ENCODE data around the gene RBM22.

RBM22 gene

DNA sequence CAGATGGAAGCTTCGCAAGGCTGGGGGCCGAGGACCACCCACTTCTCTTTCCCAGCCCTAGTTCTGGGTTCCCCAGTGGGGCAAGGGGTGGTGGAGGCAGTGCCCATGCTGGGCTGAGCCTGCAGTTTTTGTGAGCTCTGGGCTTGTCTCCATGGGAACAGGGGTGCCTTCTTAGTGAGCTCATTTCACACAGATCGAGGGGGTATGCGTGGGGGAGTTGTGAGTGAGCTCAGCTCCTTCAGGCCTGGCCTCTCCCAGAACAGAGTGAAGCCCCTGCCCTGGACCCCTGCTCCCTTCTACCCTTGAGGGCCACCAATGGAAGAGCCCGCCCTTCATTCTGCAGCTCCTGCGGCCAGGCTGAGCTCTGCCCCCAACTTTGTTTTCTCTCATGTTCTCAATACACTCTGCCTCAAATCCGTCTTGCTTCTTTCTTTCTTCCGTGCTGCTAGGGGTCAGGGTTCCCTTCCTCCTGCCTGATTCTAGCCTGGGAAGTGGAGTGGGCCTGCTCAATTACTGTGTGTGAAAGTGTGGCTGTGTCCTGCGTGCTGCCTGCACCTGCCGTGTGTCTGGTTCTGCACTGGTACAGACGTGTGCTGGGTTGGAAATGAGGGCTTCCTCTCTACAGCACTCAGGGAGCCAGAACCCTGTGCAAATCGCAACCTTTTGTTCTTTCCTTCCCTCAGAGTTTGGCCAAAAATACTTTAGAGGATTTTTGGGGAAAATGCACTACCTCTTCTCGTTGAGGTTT is 48.8 kb downstream of the RBM22 start:
- no peak for DNase-seq (ENCODE audit: low spot score)

DNA sequence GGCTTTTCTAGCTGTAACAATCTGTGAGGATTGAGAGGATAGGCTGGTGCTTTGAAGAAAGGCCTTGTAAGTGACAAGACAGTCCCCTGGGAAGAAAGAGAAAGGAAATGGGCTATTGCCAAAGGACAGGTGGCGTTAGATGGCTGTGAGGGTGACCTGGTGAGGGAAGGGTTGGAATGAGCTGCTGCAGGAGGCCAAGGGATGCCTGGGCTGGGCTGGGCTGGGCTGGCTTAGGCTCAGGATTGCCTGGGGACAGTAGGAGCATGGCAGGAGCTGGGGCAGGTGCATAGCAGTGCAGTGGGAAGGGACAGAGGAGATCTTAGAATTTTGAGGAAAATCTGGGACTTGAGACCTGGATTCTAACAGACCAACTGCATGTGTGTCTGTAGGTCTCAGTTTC is 49.5 kb downstream of the RBM22 start:
- no peak for DNase-seq (ENCODE audit: low spot score)

DNA sequence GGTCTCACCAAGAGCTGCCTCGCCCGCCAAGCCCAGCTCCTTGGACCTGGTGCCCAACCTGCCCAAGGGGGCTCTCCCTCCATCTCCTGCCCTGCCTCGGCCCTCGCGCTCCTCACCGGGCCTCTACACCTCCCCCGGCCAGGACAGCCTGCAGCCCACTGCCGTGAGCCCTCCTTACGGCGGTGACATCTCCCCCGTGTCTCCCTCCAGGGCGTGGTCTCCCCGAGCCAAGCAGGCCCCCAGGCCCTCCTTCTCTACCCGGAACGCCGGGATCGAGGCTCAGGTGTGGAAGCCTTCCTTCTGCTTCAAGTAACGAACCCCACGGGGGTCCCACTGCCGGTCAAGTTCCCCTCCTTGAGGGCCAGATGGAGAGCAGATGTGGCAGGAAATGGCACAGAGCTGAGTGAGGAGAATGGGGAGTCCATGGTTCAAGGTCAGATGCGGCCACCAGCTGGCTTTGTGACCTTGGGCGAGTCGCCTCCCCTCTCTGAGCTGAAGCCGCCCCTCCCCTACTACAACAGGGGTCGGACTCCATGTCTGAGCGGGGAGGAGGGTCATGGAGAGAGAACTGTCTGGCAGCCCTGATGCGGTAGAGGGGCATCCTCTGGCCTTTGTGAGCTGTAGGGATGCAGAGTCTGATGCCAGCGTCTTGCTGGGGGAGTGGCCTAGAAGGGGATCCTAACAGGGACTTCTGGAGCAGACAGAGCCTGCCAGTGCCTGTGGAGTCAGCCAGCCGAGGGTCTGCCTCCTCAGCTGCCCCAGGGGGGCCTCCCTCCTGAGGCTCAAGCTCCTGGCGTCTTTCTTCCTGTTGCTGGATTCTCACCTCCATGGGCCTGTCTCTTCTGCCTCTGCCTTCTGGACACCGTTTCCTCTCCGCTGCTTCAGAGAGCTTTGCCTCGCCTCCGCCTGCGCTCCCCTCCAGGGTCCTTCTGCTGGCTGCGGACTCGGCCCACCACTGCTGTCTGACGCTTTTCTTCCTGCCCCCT is 50.5 kb downstream of the RBM22 start:
- DNase-seq (ENCODE audit: low spot score): no peak

DNA sequence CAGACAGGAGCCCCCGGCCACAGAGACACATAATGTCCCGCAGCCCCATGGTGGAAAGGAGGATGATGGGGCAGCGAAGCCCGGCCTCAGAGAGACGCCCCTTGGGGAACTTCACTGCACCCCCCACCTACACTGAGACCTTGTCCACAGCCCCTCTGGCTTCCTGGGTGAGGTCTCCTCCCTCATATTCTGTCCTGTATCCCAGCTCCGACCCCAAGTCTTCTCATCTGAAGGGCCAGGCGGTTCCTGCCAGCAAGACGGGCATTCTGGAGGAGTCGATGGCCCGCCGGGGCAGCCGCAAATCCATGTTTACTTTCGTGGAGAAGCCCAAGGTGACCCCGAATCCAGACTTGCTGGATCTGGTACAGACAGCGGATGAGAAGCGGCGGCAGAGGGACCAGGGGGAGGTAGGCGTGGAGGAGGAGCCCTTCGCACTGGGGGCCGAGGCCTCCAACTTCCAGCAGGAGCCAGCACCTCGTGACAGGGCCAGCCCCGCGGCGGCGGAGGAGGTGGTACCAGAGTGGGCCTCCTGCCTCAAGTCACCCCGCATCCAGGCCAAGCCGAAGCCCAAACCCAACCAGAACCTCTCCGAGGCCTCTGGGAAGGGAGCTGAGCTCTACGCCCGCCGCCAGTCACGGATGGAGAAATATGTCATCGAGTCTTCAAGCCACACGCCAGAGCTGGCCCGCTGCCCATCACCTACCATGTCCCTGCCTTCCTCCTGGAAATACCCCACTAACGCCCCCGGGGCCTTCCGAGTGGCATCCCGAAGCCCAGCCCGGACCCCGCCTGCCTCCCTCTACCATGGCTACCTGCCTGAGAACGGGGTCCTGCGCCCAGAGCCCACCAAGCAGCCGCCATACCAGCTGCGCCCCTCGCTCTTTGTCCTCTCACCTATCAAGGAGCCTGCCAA is 51.5 kb downstream of the RBM22 start:
- no peak for DNase-seq (ENCODE audit: low spot score)

DNA sequence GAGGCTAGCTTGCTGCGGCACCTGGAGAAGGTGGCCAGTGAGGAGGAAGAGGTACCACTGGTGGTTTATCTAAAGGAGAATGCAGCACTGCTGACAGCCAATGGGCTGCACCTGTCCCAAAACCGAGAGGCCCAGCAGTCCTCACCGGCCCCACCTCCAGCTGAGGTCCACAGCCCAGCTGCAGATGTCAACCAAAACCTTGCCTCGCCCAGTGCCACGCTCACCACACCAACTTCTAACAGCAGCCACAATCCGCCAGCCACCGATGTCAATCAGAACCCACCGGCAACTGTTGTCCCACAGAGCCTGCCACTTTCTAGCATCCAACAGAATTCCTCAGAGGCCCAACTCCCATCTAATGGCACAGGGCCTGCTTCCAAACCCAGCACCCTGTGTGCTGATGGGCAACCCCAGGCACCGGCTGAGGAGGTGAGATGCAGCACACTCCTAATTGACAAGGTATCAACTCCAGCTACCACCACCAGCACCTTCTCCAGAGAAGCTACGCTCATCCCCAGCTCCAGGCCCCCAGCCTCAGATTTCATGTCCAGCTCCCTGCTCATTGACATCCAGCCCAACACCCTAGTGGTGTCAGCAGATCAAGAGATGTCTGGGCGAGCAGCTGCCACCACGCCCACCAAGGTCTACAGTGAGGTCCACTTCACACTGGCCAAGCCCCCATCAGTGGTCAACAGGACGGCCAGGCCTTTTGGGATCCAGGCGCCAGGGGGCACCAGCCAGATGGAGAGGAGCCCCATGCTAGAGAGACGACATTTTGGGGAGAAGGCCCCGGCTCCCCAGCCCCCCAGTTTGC is 52.4 kb downstream of the RBM22 start:
- no peak for DNase-seq (ENCODE audit: low spot score)

DNA sequence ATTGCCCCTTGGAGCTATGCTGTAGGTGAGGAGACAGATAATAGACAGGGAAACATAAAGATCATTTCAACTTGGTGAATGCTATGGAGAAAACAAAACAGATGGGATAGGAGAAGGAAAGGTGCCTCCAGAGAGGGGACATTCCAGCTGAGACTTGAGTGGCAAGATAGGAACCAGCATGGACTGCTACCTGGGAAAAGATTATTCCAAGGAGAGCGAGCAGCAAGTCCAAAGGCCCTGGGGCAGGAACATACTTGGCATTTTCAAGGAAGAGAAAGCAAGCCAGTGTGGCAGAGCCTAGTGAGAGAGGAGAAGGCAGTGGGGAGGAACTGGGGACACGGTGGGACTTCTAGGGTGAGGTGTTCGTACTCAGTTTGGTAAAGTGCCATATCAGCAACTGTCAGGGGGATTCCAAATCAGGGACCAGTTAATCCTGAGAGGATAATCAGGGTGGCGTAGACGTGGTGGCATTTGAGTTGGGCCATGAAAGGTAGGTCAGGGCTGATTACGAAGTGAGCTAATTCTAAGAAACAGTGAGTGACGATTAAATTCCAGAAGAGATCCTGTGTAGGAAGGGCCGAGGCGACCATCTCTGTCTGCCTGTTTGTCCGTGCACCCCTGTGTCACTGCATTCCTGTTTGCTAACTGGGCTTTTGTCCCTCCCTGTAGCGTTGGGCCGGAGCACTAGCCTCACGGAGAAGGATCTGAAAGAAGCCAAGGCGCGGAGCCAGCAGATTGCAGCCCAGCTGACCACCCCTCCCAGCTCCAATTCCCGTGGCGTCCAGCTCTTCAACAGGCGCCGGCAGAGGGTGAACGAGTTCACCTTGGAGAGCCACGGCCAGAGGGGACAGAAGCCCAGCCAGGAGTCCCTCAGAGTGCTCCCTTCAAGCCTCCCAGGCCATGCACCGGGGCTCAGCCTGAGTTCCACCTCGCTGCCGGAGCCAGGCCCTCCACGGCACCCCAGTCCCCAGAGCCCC is 53.3 kb downstream of the RBM22 start:
- no peak for DNase-seq (ENCODE audit: low spot score)

DNA sequence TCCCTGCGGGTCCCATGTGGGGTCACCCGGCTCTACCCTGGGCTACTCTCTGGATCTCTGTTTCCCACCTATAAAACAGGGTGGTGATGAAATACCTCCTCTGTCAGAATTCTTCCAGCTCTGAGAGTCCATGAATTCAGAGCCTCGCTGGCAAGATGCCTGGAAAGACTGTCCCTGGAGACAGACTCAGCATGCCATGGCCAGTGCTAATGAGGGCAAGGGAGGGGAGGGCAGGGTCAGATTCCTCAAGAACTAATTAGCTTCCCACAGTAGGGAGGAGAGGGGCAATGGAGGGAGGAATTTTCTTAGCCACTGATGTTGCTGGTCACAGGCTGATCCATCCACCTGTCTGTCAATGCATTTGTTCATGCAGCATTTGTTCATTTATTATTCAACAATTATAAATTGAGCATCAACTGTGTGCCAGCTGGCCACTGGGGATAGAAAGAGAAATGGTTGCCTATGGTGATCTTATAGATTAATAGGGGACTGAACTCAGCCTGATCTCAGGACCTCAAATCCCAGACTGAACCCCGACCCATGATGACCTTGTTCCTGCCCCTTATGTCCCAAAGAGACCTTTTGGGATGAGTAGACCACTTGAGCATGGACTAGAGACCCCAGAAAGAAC is 55.7 kb downstream of the RBM22 start:
- DNase-seq (ENCODE audit: low spot score): no peak

DNA sequence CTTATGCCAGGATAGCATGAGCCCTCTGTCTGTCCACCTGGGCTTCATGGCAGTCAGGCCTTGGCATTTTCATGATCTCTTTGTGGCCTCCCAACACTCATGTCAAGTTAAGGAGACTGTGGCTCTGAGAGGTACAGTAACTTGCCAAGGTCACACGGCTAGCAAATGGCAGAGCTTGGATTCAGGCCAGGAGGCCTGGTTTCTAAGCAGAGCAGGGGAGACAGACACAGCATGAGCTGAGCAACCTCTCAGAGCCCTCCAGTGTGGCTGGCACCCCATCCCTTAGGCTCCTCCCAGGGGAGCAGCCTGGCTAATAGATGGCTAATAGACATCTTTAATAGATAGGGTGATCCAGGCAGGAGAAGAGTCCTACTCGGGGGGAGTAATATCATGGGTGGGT is 56.3 kb downstream of the RBM22 start:
- no peak for DNase-seq (ENCODE audit: low spot score)

DNA sequence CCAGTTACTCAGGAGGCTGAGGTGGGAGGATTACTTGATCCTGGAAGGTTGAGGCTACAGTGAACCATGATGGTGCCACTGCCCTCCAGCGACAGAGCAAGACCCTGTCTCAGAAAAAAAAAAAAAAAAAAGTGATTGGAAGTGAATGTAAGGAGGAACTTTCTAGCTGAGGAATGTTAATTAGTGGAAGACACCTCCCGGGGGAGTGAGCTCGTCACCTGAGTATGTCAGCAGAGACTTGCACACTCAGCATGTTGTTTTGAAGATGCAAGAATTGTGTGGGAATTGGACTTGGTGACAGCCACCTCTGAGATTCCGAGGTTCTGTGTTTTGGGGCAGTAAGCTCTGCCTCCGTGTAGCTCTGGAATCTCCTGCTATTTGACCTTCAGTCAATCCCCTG is 56.8 kb downstream of the RBM22 start:
- DNase-seq (ENCODE audit: low spot score): no peak

DNA sequence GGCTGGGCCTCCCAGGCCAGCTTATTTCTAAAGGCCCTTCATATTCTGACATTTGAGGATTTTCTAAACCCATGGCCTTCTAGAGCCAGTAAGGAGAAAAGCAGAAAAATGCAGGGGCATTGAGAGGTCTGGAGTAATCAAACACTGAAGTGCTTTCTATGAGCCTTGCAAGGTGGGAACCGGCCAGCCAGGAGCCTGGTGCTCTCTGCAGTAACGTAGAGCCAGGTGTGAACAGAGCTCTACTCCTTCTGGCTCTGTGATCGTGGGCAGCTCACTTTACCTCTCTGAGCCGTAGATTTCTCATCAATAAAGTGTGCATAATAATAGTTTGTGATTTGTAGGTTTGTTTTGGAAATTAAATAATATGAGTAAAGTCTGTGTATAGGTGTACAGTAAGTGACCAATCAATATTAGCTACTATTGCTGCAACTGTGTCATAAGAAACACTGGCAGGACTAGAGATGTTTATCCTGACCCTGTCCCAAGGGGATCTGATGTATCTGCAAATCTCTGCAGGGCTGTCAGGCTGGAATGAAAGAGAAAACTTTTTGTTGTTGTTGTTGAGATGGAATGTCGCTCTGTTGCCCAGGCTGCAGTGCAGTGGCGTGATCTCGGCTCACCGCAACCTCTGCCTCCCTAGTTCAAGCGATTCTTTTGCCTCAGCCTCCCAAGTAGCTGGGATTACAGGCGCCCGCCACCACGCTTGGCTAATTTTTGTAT is 57.7 kb downstream of the RBM22 start:
- DNase-seq (ENCODE audit: low spot score): no peak

DNA sequence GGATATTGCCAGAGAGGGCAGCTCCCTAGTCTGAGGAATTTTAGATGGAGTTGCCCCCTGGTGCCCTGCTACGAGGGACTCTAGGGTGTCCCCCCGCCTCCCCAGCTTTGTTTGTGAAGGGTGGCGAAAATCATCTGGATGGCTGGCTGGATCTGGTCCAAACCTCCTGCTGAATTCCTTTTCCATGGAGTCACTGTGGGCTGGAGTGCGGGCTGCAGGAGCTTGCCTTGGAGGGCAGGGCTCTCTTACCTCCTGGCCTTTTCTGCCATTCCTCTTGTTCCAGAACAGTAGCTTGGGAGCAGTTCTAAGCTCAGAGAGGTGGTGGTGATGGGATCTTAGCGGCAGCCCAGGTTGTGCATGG is 58.3 kb downstream of the RBM22 start:
- DNase-seq (ENCODE audit: low spot score): no peak

DNA sequence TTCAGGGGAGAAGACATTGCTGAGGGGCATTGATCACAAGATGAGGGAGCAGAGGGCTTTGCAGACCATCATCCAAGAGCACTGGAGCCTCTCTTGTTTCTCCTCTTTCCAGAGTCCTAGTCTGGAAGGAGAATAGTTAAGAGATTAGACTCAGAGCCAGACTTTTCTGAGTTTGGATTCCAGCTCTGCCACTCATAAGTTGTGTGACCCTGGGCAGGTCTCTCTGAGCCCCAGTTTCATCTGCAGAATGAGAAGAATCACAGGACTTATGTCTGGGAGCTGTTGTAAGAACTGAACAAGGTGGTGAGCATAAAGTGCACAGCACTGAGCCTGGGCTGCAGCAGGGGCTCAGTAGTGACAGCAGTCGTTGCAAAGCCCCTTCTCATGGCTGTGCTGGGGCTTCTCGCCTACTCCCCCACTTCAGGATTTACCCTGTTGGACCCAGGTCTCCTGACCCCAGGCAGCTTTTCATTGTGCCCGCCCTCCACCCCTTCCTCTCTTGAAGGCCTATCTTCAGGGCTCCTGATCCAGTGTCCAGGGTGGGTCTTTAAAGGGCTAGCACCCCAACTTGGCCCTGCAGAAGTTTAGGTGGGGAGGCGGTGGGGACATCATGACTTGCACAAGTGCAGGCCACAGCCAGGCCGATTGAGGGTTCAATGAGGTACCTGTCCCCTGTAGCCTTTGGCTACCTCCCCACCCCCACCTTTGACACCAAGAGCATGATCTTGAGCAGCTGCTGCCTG is 58.9 kb downstream of the RBM22 start:
- no peak for DNase-seq (ENCODE audit: low spot score)

DNA sequence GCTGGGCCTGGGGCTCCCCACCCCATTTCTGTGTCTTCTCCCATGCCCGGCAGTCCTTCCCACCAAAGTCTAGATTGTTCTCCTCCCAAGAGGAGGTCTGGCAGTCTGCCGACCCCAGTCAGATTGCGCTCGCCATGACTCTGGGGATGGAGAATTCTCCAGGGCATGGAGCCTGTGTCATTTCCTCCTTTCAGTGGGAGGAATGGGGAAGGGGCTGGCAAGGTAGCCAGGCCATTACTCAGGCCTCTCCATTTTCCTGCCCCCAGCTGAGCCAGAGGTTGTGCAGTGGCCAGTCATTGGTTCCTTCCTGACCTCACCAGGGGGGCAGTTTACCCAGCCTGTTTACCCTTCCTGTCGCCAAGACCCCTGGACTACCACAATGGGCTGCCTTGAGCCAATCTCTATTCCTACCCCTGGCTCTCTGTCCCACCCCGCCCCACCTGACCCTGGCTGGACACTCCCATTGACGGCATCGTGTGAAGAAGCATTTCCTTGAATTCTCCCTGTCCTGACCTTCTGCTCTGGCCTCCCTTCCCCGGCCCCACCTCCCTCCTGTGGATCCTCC is 59.8 kb downstream of the RBM22 start:
- no peak for DNase-seq (ENCODE audit: low spot score)
